ENCODE measurements around the gene RNF220.
"Not testable (repeated sequence)": the region's sequence is repeated elsewhere in the genome, so short reads cannot be mapped to it uniquely, and the experiment has no call there.

Gene RNF220

DNA sequence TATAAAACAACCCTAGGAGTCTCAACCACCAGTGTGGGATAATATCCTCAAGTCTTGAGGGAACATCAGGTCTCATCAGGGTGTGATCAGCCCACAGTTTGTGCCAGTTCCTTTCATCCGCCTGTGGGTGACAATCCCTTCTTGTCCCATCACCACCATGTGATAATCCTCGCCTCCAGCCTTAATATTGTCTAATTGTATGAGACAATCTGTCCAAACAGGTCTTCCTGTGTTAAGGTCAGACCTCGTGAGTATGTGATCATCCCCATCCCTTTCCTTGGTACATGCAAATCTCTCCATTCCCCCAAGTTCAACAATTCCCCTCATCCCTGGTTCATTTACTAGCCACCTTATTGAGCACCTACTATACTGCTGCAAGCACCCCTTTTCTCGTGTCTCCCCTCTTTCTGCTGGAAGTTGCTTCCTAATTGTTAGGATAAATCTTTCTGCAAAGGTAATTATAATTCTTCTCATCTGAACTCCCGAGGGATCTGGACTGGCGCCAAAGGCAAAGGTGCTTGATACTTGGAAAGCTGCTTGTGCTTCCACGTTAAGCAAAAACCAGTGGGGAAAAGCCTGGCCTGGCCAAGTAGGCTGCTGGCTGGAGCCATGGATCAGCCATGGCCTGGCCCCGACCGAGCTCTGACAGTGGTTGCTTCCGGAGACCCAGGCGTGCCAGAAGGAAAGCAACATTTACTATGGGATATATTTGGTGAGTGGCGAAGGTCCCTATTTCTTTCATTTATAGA, 92.5 kb downstream of the RNF220 start:
- DNase-seq: no peak

DNA sequence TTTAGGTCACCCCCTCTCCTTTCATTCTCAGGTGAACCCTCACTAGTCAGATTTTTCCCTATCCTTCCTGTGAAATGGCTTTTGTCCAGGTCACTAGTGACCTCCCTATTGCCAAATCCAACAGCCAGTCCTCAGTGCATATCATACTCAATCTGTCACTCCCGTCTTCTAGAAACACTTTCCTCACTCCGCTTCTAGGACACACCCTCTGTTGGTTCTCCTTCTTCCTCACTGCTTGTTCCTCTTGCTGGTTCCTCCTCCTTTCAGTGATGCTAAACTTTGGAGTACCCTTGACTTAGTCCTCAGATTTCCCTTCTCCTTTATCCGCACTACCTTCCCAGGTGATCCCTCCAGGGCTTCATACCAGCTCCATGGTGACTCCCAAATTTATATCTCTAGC, 94.3 kb downstream of the RNF220 start:
- no peak for DNase-seq

DNA sequence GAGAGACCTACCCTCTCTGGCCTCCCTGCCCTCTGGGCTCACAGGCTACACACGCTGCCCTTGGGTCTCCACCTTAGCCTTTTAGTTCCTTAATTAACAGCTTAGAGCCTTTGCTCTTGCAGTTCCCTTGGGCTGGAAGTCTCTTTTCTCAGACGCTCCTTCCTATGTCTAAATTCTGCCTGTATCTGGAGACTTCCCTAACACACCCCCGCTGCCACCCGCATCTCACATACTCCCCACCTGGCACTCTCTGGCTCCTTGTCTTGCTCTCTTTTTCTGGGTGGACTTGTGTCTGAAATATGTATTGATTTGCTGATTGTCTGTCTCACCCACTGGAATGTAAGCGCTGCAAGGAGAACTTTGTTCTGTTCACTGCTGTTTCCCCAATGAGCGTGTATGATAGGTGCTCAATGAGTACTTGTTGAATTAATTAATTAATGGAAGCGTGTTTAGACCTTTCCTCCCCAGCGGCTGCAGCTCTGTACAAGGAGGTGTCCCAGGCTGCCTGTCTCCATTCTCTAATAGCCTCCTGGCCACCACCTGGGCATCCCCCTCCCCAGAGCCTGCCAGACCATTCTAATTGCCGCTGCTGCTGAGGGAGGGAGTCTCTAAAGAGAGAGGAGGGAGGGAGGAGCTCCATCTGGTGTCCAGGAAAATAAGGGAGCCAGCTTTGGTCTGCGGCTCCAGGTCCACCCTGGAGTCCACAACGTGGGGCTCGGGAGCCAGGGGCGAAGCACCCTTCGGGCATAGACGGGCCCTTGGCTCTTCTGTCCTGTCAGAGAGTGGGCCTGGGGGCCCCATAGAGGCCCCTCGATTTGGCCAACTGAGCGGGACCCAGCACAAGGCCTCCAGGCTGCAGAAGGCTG, 95.4 kb downstream of the RNF220 start:
- no peak for DNase-seq

DNA sequence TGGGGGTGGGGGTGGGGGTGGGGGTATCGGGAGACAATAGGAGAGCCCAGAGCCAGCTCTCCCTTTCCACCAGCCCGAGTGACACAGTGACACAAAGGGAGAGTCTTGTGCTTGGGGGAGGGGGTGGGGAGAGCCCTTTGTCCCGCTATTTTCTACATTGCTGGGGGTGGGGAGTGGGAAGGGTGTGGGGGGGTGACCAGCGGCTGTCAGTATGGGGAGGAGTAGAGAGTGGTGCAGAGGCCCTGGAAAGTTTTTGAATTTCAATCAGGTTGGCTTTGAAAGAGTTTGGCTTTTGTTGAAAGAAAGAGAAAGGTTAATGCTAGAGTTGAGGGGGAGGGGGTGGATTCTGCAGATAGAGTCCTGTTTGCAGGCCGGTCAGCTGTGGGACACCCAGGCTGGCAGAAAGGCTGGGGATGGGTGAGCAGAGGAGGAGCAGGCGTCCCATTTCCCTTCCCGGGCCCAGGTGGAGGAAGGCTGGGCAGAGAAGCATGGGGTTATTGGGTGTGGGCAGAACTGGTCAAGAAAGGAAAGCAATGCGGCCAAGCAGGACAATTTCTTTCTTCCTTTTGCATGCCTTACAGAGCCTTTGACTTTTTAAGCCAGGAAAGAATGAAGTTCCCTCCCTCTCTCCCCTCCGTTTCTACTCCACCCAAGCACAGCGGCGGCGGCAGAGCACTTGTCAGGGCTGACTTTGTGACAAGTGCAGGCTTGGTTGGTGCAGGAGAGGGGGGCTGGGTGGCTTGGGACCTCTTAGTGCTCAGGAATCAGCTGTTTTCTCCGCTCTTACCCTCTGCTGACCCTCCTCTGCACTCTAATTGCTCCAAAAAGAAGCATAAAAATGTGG, 96.2 kb downstream of the RNF220 start:
- DNase-seq: no peak

DNA sequence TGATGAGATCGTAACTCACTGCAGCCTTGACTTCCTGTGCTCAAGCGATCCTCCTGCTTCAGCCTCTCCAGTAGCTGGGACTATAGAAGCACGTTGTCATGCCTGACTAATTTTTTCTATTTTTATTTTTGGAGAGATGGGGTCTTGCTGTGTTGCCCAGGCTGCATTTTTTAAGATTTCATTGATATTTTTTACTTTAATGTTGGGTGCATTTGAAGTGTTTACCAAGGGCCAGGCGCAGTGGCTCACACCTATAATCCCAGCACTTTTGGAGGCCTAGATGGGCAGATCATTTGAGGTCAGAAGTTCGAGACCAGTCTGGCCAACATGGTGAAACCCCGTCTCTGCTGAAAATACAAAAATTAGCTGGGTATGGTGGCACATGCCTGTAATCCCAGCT, 97.8 kb downstream of the RNF220 start:
- not testable (repeated sequence) for DNase-seq

DNA sequence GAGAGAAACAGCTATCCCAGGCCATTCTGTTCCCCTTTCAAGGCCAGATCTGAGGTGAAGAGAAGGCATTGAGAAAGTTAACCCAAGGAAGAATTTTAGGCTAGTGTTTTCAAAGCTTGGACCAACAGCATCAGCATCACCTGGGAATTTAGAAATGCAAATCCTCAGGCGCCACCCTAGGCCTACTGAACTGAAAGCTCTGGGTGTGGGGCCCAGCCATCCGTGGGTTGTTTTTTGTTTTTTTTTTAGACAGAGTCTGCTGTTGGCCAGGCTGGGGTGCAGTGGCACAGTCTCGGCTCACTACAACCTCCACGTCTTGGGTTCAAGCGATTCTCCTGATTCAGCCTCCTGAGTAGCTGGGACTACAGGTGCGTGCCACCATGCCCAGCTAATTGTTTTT, 98.6 kb downstream of the RNF220 start:
- no peak for DNase-seq

DNA sequence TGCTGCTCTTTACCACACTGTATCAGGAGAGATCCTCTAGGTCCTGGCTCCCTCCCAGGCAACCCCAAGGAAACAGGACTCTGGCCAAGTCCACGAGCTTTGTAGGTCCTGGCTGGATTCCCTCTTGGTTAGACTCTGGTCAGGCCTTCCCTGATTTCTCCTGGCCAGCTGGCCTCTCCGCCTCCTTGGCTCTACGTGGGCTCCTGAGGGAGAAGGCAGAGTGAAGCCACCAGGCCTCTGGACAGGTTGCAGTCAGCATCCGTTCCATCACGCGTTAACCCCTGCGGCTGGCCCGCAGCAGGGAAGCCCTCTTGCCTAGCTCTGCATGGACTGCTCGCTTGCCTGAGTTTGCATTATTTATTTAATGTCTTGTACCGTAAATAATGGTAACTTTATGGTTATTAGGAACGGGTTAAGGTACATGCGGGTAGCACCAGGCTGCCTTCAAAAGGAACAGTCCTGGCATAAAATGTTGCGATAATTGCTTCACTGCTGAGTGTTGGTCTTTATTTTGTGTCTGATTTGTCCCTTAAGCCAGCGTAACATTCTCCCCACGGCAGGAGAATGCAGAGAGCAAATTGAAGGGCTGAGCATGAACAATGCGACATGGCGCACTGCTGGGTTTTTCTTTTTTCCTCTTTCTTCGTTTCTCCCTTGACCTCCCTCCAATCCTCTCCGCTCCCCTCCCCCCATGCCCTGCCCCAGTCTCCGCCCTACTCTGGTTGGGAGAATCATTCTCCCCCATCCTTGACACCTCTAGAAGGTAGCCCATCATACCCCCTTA, 100.3 kb downstream of the RNF220 start:
- peak; percentile 45 for DNase-seq

DNA sequence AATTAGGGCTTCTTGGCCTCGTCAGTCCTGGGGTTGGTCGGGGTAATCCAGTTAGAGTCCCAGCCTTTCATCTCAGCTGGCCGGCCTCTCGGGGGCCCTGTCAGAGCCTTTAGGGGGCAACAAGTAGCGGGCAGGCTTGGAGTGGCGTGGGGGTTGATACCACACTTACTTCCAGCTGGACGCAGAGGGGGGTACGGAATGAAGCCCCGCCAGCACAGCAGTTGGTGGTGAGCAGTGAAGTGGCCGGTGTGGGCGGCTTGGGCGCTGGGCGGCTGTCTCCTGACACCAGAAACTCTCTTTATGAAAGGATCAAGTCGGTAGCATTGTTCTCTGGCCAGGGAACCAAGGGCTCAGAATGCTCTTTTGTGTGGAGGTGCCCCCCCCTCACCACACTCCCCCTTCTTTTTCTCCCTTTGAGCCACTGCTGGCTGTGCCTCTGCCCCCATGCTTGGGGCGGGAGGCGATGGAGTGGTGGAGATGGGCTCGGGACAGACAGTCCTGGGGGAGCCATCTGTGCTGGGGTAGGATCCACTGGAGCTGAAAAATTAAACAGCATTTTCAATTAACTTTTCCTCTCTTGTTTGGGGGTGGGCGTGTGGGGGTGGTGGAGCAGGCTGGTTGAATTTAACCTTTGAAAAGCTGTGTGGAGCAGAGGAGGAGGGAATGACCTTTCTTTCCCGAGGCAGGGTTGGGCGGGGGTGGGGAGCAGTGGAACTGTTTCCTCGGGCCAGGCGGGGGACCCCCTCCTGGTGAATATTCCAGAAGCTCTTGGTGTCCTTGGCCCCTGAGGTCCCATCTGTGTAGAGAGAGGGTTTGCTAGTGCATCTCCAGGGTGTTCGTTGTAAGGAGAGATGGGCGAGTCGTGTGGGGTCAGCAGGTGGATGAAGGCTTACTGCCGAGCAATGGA, 102.7 kb downstream of the RNF220 start:
- no peak for DNase-seq

DNA sequence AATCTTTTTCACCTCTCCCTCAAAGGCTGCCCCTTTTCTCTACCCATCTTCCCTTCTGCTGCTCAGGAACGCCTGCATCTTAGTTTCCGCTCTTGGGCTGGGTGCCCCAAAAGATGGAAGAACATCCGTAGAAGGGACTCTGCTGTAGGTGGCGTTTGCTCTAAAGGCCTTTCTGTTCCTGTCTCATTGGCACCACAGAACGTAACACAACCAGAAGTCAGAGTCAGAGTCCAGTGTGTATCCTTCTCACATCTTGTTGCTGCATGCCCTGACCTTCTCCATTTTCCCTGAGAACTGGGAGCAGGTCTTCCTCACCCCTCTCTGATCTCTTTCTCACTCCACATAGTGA, 103.3 kb downstream of the RNF220 start:
- DNase-seq: no peak

DNA sequence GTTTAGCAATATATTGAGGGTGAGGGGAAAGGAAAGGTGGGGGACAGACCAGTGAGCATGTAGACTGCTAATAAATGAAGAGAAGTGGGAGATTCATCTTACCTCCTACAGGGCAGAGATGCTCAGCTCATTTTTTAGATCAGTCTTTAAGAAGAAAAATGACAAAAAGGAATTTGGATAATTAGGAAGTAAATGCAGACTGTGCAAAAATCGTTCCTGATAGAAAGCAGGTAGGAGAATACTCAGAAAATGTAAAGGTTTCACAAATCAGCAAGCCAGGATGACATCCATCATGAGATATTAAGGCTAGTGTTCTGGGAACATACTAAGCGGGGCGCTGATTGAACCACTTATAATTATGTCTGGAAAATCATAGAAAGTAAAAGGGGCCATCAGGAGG, 106.3 kb downstream of the RNF220 start:
- DNase-seq: no peak

DNA sequence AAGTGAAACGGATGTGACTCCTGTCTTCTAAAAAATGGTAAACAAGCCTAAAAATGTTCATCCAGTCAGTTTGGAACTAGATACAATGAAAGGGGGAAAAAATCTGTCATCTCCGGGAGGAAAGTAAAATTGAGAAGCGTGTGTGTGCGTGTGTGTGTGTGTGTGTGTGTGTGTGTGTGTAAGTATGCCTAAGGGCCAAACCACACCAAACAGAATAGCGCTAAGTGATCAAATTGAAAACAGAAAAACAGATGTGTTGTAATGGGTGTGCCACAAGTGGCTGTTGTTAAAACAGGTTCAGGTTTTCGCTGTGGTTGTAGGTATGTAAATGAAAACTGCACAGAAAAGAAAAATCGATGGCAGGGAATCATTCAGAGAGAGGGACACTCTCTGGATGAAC, 106.7 kb downstream of the RNF220 start:
- no peak for DNase-seq

DNA sequence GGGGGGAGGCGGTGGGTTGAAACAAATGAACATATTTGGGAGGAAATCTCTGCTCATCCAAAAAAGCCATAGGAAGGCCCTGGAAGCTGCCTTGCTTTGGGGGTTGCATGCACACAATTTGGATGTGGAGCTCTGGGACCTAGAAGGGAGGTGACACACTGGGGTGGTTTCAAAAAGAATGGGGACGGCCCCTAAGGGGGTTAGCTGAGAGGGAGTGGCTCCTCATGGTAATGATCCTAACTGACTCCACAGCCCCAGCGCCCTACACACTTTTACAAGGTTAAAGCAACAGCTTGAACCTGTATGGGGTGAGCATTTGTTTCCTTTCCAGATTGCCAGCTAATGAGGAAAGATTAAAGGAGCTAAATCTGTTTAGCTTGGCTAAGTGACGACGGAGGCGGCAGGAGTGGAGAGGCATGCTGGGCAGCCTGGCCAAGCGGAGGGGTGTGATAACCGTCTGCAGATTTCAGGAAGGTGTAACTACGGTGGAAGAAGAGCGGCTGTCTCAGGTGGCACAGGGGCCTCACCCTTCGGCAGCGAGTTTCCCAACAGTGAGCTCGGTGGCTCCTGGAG, 107.3 kb downstream of the RNF220 start:
- no peak for DNase-seq

DNA sequence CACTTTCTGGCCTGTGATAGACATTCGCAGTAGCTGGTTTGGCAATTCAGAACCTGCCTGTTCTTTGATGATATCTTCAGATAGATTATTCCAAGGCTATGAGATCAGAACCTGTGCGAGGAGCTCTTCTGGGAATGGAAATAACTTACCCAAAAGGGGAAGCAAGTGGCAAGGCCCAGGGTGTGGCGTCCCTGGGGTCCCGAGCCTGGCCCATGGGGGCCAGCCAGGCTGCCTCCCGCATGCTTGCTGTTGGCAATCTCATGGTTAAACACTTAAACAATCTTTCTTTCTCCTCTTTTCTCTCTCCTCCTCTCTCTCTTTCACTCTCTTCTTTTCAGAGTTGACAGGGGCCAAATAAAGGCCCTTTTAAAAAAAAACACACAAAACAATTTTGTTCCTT, 108.1 kb downstream of the RNF220 start:
- no peak for DNase-seq

DNA sequence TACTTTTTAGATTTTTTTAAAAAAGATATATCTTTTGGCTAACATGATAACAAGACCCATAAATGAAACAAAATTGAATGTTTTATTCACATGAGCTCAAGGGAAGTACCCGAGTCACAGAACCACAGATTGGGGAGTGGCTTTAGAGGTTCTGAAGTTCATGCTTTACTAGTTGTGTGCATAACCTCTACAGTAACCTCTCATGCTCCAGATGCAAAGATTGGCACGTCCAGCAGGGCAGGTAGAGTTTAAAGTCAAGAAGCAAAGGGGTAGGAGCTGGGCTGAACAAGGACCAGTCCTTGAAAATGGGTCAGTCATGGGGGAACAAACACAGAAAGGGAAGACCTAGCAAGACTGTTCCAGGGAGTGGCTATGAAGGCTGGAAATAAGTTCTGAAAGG, 109.6 kb downstream of the RNF220 start:
- no peak for DNase-seq

DNA sequence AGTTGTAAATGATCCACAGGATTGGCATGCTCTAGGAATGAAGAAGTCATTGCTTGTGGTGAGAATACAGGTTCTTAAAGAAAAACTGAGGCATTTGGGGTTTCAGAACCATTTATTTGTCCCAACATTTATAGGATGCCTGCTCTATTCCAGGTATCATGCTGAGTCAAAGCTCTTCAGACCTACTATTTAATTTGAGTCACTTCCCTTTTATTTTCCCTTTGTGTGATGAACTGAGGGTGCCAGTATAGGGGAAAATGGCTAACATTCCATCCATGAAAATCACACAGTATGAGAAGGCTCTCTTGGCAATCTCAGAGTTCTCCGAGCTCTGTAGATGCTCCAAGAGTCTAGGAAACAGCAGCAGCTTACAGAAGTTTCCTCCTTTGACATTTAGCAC, 110.4 kb downstream of the RNF220 start:
- DNase-seq: peak; percentile 3

DNA sequence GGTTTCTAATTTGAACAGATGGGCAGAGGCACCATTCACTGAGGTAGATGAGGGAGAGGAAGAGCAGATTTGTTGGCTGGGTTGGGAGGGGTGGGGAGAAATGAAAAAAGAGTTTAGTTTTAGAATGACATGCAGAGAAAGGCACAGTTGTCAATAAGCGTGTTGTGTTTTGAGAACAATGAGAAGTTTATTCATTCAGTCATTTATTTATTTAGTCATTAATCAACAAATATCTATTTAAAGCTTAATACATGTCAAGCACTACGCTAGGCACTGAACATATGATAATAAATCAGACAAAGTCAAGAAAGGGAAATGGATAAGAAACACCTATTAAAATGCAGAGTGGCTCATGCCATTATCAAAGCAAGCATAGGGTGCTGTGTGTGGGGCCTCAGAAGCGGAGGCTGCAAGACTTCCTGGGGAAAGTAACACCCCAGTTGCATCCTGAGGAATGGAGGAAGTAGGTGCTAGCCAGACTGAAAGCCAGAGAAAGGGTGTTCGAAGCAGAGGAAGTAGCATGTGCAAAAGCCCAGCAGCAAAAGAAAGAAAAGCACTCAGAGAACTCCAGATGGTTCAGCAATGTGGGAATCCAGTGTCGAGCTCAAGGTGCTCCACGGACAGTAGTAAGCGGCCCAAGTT, 114.1 kb downstream of the RNF220 start:
- no peak for DNase-seq

DNA sequence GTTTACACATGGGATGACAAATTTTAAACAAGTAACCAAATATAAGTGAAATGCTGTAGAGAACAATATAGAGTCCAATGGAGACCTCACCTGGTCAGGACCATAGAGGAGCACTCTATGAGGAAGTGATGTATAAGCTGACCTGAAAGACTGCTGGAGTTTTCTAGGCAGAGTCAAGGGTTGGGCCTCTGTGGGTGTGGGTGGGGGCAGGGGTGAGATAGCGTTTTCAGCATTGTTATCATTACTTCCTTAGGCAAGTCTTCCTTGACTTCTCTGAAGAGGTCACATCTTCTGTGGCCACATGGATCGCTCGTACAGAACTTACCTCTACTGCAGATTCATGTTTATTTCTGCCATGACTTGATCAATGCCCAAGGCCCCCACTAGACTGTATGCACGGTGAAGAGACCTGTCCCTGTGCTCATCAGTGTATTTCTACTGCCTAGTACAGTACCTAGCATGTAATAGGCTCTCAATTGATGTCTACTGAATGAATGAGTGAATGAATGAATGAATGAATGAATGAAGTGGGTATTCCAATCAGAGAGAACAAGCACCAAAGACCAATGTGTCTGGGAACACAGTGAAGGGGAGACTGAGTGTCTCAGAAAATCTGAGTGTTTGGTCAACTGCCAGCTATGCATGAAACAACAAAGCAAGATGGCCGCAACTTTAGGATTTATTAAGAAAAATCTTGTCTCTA, 116.5 kb downstream of the RNF220 start:
- no peak for DNase-seq

DNA sequence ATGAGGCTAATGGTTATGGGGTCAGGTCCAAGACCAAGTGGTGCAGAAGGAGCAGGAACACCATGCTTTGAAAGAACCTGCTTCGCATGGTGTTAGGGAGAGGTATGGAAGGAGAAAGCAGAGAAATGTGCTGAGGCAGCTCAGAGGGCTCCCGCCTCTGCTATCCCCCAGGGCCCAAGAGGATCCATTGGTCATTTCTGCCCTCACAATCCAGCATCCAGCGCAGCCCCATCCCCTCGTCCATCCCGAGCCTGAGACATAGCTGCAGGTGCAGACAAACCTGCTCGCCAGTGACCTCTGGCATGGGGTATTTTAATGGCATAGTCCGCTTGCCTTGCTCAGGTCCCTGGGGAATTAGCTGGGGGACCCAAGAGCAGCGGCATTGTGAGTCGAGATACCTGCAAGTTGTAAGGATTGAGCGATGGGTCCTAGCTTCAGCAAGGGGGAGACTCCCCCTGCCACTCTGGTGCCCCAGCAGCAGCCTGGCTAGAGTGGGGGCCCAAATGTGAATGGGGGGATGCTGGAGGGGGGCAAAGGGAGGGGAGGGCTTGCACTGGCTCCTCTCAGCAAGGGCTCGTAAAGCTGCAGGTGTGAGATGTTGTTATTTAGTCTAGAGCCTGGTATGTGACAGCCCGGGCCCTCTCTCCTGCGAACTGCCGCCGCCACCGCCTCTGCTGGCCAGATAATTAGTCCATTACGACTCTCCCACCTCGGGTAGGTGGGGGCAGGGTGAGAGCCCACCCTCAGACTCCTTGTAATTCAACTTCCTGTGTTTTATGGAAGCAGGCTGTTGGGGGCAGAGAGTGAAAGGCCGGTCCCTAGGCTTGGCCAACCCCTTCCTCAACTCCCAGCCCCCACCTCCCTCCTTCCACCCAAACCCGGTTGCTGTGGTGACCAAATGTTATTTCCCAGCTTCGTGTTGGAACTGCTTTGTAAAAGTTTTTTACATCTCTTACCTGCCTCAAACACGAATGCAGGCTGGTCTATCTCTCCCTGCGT, 118.8 kb downstream of the RNF220 start:
- no peak for DNase-seq
